ENCODE data around the gene SLC25A51.

Gene SLC25A51

GRCh38 chr9:37892063-37892462 lies 11.9 kb downstream of the SLC25A51 start:
- TF ChIP-seq TAF1 (IDR thresholded peaks at IDR 0.05; ENCODE audit: low read depth): no peak

GRCh38 chr9:37889536-37889935 lies 14.4 kb downstream of the SLC25A51 start:
- no peak for TF ChIP-seq YY1 (IDR thresholded peaks at IDR 0.05; ENCODE audit: low read depth)
- no peak for TF ChIP-seq ZBTB7A (IDR thresholded peaks at IDR 0.05; ENCODE audit: low read depth)
- TF ChIP-seq TAF1 (IDR thresholded peaks at IDR 0.05; ENCODE audit: low read depth): no peak
- TF ChIP-seq NFIC (IDR thresholded peaks at IDR 0.05): no peak
- TF ChIP-seq EGR1 (IDR thresholded peaks at IDR 0.05): no peak
- no peak for TF ChIP-seq MAX (IDR thresholded peaks at IDR 0.05)
- TF ChIP-seq, protein P1, sequence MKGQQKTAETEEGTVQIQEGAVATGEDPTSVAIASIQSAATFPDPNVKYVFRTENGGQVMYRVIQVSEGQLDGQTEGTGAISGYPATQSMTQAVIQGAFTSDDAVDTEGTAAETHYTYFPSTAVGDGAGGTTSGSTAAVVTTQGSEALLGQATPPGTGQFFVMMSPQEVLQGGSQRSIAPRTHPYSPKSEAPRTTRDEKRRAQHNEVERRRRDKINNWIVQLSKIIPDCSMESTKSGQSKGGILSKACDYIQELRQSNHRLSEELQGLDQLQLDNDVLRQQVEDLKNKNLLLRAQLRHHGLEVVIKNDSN (IDR thresholded peaks at IDR 0.05): no peak
- TF ChIP-seq EP300 (IDR thresholded peaks at IDR 0.05; ENCODE audit: borderline replicate concordance): no peak
- no peak for TF ChIP-seq RAD21 (IDR thresholded peaks at IDR 0.05; ENCODE audit: low read depth)
- TF ChIP-seq CREB1 (IDR thresholded peaks at IDR 0.05; ENCODE audit: low read depth): no peak
- no peak for TF ChIP-seq FOXM1 (IDR thresholded peaks at IDR 0.05; ENCODE audit: borderline replicate concordance, low read depth)
- TF ChIP-seq, protein P2, sequence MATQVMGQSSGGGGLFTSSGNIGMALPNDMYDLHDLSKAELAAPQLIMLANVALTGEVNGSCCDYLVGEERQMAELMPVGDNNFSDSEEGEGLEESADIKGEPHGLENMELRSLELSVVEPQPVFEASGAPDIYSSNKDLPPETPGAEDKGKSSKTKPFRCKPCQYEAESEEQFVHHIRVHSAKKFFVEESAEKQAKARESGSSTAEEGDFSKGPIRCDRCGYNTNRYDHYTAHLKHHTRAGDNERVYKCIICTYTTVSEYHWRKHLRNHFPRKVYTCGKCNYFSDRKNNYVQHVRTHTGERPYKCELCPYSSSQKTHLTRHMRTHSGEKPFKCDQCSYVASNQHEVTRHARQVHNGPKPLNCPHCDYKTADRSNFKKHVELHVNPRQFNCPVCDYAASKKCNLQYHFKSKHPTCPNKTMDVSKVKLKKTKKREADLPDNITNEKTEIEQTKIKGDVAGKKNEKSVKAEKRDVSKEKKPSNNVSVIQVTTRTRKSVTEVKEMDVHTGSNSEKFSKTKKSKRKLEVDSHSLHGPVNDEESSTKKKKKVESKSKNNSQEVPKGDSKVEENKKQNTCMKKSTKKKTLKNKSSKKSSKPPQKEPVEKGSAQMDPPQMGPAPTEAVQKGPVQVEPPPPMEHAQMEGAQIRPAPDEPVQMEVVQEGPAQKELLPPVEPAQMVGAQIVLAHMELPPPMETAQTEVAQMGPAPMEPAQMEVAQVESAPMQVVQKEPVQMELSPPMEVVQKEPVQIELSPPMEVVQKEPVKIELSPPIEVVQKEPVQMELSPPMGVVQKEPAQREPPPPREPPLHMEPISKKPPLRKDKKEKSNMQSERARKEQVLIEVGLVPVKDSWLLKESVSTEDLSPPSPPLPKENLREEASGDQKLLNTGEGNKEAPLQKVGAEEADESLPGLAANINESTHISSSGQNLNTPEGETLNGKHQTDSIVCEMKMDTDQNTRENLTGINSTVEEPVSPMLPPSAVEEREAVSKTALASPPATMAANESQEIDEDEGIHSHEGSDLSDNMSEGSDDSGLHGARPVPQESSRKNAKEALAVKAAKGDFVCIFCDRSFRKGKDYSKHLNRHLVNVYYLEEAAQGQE (IDR thresholded peaks at IDR 0.05; ENCODE audit: low read depth): no peak
- TF ChIP-seq CEBPB (IDR thresholded peaks at IDR 0.05): no peak
- TF ChIP-seq TEAD4 (IDR thresholded peaks at IDR 0.05): no peak
- no peak for TF ChIP-seq TCF12 (IDR thresholded peaks at IDR 0.05; ENCODE audit: low read depth)

DNA sequence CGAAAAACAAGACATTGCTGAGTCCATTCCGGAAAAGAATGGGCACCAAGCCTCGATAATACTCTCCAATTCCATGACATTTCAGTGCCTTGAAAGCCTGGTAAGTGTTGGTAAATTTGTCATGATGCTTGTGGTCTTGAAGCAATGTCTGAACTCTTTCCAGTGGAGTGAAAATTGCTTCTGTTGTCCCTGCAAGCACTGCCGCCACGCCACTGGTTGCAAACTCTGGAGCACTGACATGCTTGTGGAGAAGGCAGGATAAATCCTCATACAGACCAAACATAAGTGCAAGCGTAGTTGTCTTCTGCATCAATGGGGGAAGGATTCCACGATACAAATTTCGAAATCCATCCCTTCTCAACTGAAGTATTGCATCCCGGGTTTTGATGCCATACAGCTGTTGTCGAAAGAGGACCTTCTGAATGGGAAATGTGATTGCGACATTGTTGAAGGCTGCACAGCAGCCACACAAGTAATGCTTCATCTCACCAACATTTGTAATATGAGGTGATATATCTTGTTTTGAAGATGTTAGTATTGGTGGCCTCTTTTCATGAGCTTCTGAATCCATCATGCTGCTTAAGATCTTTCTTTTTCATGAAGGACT lies 15.8 kb downstream of the SLC25A51 start:
- peak; percentile 35; the same call in 1 of the 2 replicates for TF ChIP-seq CEBPB (IDR thresholded peaks at IDR 0.05)

- TF ChIP-seq EGR1 (IDR thresholded peaks at IDR 0.05) (no peak), RAD21 (IDR thresholded peaks at IDR 0.05; ENCODE audit: low read depth) (no peak), MAX (IDR thresholded peaks at IDR 0.05) (no peak), TCF12 (IDR thresholded peaks at IDR 0.05; ENCODE audit: low read depth) (no peak), YY1 (IDR thresholded peaks at IDR 0.05; ENCODE audit: low read depth) (no peak), CREB1 (IDR thresholded peaks at IDR 0.05; ENCODE audit: low read depth) (no peak), ZBTB7A (IDR thresholded peaks at IDR 0.05; ENCODE audit: low read depth) (no peak), CEBPB (IDR thresholded peaks at IDR 0.05) (no peak), NFIC (IDR thresholded peaks at IDR 0.05) (no peak), FOXM1 (IDR thresholded peaks at IDR 0.05; ENCODE audit: borderline replicate concordance, low read depth) (no peak), EP300 (IDR thresholded peaks at IDR 0.05; ENCODE audit: borderline replicate concordance) (no peak)
- TF ChIP-seq, protein P2 (IDR thresholded peaks at IDR 0.05; ENCODE audit: low read depth): no peak
- TF ChIP-seq, protein P1 (IDR thresholded peaks at IDR 0.05): no peak
Observed at GRCh38 chr9:37880916-37881479, 22.9 kb downstream of the SLC25A51 start.

DNA sequence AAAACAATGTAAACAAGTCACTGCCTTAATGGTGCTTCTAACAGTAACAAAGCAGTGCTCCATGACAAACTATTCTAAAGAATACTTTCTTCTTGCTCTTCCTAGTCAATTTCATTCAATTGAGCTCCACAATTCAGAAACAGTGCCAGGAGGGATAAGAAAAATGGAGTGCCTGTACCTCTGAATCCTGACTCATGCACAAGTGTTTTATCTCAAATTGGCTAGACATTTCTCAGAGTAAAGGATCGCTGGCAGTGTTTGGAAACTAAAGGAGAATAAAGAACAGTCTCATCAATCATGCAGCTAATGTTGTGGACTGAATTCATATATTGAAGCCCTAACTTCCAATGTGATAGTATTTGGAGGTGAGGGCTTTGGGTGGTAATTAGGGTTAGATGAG lies 27.6 kb downstream of the SLC25A51 start:
- TF ChIP-seq MAX (IDR thresholded peaks at IDR 0.05) (no peak), YY1 (IDR thresholded peaks at IDR 0.05; ENCODE audit: low read depth) (no peak), FOXM1 (IDR thresholded peaks at IDR 0.05; ENCODE audit: borderline replicate concordance, low read depth) (no peak), NFIC (IDR thresholded peaks at IDR 0.05) (no peak)
- TF ChIP-seq, protein P2 (IDR thresholded peaks at IDR 0.05; ENCODE audit: low read depth): no peak
